DMS153 treated with DMSO at 0.1 percent for 48 hours (cell line): ENCODE measurements around the gene ARHGEF7.

Source experiments
- DNase-seq: peaks from one replicate; lab custom pipeline; 2025; ENCODE audit not compliant: unreplicated experiment; lab: John Stamatoyannopoulos, UW

The ARHGEF7 gene

DNA sequence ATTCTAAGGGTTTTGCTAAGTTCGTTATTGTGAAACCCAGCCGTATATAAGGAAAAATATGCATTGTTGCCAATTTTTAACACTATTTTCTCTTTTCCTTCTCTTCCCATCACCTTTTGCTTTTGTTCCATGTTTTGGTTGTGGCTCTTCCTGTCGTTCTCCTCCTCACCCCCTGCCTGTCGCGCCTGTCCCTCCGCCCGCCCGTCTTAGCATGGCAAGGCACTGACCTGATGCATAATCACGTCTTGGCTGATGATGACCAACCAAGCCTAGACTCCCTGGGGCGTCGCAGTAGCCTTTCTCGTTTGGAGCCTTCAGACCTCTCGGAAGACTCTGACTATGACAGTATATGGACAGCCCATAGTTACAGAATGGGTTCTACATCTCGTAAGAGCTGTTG is 176.8 kb downstream of the ARHGEF7 start:
- no peak for DNase-seq

DNA sequence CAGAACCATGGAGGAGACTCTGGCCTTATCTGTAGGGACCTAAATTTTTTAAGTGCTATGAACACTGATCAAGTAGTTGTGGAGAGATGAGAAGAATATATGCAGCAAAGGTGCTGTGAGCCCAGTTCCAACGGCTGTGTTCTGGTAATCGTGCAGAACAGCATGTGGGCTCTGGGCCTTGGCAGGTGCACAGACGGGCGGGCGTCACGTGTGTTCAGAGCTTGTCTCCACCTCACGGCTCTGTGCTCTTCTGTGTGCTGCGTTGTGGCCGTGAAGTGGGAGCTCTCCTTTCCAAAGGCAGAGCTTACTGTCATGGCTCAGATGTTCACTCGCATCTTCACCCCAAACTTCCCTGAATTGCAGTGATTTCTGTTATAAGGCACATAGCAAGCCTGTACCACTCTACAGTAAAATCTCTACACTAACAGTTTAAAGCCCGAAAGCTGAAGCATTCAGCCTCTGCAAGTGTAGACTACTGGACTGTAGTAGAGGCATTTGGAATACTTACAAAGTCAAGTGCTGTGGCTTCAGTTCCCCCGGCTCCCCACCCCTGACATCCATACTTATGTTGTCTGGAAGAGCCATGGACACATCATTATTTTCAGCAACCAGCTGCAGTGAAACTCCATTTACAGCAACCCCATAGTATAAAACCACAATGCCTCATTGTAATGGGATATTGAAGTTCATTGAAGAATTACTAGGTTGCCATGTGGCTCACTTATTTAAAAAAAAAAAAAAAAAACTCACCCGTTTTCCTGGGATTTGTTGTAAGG is 177.8 kb downstream of the ARHGEF7 start:
- no peak for DNase-seq

DNA sequence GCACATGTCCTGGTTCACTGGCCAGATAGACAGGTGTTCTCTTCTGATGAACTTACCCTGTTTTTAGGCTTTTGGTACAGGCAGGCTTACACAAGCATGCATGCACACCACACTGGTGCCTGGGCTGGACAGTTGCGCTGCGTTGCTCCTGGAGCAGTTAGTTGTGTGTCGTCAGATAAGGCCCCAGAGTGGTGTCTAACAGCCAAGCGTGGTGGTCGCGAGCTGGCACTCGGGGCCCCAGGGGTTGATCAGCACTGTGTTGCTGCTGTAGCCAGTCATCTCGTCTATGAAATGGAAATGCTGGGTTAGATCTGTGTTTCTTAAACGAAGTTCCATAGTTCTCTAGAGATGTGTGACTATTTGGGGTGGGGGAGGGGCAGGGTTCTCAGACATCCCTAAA is 180.8 kb downstream of the ARHGEF7 start:
- no peak for DNase-seq

DNA sequence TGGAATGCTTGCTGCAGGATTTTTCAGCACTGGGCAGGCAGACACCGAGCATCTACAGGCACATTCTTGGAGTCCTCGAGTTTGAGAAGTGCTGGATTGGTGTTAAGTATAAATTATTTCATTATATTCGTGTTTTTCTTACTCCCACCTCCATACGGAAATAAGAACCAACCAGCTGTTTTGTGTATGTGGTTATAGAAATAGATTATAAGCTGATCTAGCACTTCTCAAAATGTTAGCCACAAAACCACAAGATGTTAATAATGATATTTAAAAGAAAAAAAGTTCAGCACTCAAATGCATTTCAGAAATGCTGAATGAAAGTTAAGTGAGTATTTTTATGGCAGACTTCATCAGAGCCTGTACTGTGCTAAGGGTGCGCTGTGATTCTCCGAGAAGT is 181.3 kb downstream of the ARHGEF7 start:
- DNase-seq: no peak

DNA sequence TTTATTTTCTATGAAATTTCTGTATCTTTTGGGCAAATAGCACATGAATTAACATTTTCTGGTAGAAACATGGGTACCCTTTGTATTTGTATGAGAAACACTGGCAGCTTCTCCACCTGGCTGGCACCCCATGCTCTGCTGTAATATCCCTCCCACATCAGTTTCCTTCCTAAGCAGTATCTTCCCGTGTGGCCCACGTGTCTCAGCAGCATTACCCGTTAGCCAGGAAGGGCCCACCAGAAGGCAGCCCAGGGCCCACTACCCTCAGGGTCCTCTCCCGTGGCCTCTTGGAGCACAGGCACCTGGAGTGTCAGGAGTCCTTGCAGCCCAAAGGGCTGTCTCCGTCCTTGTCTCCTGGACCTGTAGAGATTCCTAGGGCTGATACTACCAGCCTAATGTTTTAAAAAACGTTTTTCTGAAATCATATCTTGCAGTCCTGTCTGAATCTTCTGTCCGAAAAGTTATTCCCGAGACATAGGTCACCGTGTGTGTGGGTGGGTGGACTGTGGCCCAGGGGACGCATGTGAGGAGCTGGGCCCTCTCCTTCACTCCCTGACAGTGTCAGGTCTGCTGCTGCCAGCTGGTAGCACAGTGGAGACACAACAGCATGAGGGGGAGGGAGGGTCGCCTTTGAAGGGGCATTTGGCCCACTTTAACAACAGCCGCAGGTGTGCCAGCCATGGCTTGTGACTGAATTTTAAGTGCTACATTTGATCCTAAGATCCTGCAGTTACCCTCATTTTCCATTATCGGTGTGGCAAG is 183.3 kb downstream of the ARHGEF7 start:
- DNase-seq: no peak

DNA sequence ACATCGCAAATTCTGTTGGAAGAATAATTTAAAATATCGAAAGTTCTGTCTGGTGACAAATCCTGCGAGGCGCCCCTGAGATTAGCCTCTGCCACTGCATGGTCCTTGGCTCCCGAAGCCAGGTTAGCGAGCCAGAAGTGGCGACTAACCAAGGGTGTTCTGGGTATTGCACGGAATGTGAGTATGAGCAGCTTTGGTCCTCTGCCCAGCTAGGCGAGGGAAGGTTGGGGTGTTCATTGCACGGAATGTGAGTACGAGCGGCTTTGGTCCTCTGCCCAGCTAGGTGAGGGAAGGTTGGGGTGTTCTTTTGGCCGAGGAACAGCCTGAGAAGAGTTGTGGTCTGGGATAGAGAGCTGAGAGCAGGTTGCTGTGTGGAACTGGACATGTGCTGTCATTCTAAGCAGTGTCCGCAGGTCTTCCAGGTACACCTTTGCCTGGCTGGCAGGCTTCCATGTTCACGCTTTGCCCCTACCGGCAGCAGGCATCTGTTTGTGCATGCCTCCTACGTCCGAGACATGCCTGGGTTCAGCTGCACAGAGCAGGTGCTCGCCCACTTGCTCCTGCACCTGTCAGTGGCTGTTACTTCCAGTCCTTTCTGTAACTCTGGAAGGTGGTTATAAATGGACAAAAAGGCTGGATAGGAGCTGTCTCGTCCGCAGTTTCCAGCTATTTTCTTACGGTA is 187.1 kb downstream of the ARHGEF7 start:
- no peak for DNase-seq

DNA sequence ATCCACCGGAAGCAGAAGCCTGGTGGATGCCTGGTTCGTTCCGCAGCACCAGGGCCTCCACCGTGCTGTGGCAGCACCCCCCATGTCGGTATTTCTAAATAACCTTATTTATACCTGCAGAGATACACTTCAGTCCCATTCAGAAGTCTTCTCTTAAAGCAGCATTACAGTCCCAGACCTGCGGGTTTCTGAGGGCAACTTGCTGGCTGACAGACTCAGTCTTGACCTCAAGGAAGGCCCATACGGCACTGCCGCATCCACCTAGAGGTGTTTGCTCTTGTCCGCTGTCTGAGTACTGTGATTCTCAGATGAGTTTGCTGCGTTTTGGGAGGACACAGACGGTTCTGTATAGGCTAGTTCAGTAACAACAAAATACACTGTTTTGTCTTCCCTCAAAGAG is 188.4 kb downstream of the ARHGEF7 start:
- no peak for DNase-seq

DNA sequence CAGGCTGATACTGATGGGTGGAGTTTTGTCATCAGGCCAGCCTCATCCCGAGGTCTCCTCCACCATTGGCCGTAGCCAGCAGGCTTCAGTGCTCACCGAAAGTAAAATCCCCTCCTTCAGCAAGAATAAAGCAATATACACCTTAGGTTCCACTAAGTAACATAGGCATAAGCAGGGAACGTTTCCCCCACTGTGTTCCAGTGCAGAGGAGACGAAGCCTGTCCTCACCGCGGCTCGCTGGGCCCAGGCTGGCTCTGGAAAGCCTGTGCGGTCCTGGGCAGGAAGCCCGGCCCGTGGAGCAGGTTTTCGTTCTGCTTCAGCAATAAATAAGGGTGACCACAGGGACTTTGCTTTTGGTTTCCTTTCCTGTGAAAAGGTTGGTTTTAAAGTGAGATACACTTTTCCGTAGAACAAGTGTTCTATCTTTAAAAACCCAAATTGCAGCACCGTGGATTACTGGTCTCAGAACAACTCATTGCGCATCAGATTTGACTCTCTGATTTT is 189.0 kb downstream of the ARHGEF7 start:
- DNase-seq: no peak

DNA sequence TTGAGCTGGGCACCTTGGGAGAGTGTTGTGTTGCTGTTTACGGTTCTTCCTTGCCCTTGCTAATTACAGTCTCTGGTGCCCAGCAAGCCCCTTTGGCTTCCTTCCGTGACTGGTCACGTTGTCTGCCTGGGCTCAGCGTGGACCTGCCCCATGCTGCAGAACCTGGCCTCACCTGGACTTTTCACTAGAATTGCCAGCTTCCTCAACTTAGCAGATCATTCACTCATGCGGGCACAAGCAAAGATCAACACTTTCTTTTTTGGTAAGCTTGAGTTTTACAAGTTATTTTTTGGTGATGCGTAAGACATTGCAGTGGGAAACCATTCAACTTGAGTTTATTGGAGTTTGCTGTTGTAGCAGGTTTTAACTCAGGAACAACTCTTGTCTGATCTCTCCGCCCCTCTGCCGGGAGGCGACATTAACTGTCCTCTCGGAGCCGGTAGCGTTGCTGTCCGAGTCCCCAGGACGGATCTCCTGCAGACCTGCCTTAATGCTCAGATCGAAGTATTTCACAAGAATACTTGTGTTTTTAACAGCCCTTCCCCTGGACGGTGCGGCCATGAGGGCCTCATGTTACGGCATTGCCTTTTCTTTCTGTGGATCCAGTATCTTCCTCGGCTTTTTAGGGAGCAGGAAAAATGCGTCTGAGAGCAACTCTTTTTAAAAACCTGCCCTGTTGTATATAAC is 189.6 kb downstream of the ARHGEF7 start:
- DNase-seq: no peak

DNA sequence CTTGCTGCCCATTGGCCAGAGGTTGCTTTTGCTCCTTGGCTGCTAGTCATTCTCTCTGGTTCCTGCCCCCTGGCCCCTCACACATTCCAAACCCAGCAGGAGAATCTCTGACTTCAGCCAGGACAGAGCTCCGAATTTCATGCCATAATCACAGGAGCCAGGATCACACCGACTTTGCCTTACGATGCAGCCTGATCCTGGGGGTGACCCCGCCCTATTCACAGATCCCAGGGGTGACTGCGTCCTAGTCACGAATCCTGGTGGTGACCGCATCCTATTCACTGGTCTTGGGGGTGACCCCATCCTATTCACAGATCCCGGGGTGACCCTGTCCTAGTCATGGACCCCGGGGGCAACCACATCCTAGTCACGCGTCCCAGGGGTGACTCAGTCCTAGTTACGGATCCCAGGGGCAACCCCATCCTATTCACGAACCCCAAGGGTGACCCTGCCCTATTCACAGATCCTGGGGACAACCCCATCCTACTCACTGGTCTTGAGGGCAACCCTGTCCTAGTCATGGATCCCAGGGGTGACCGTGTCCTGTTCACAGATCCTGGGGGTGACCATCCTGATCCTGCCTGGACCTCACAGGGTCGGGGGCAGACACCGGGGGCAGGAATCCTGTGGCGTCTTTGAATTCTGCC is 198.0 kb downstream of the ARHGEF7 start:
- no peak for DNase-seq

DNA sequence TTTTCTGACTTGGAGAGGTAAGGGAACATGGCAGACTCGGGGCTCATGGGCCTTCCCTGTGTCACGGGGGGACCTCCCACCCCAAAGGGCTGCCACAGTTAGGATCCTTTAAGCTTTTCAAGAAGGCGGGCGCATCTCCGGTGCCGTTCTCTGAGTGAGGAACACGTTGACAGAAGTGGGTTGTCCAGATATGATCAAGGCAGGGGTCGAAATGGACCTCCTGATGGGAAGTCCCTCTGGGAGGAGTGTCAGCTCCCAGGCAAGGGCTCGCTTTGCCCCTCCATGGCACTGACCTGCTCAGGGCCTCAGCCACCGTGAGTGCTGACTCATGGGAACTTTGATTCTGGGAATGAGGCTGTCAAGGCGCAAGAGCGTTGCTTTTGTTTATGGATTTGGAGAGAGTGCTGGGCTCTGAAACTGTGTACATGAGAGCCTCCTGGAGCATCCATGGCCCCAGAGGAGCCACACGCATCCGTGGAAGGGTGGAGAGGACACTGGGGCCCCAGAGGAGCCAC is 198.9 kb downstream of the ARHGEF7 start:
- no peak for DNase-seq

DNA sequence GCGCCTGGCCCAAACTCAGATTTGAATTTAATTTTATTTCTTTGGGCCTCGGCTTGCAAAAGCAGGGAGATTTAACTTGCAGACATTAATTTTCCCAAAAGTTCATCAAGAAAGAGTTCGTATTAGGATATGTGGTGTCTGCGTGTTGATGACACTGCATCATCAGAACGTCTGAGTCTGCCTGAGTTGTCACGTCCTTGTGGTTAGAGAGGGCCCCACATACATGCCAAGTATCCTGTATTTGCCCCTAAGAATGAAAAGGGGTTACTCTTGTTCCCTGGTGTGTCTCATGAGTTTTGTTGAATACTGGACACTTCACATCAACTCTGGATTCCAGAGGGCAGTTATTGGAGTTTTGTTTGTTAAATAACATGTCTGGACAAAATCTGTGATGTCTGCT is 199.7 kb downstream of the ARHGEF7 start:
- DNase-seq: no peak

DNA sequence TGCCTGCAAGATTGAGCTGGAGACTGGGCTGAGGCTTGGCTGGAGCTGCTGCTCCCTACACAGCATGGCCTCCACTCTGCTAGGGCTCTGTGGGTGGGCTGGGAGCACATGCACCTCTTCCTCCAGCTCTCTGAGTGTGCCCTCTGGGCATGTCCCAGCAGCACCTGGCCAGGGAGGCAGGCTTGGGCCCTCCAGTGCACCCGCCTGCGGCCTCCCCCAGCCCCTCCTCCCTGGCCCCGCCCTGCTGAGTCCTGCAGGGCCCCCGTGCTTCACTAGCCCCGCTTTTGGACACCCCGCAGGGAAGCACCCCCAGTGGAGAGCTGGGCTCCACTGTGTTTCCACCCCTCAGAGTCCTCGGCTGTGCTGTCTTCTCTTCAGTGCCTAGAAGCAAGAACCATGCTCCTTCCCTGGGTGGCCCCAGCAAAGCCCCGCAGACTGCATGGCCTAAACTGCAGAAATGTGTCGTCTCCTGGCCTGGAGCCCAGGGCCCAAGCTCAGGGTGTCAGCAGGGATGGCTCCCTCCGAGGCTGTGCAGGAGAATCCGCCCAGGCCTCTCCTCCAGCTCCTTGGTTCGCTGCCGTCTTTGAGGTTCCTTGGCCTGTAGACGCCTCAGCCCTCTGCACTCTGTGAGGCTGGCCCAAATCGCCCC is 200.4 kb downstream of the ARHGEF7 start:
- no peak for DNase-seq

DNA sequence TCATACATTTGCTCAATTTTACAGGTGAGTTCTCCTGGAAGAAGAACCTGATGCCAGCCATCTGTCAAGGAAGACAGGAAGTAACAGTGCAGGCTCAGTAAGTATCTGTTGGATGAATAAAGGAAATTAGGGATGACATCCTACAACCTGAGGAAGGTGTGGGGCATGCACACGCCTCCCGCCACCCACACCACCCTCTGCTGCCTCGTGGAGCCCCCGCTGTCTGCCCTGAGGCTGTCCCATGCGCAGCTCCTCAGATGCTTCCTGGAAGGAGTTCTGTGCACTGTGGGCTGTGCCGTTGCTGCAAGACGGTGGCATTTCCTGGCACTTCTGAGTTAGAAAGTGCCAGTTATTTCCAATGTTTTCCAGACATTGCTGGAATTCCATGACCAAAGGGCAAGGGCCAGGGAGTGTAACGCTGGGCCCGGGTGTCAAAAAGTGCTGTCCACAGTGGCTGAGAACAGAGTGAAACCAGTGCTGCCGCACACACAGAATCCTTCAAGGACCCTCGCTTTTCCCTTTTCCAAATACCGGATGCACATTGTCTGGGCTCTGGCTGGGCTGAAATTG is 201.1 kb downstream of the ARHGEF7 start:
- DNase-seq: no peak

DNA sequence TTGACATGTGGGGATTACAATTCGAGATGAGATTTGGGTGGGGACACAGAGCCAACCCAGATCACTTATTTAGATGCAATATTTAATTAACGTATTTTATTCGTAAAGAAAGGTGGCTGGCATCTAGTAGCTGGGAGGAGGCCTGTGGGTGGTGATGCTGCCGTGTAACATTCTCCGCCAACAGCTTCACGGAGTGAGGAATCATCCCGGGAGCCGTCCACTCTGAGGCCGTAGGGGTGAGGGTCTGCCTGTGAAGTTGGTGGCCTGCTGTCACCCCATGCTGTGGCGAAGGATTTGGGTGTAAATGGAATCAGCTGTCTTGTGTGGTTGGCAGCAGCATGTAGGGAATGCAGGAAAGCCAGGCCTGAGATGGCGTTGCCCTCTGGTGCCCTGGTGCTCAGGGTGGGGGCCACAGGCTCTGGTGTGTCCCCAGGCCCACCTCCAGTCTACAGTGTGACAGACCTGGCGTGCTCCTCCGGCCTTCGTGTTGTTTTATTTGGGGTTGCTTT is 202.0 kb downstream of the ARHGEF7 start:
- DNase-seq: no peak

DNA sequence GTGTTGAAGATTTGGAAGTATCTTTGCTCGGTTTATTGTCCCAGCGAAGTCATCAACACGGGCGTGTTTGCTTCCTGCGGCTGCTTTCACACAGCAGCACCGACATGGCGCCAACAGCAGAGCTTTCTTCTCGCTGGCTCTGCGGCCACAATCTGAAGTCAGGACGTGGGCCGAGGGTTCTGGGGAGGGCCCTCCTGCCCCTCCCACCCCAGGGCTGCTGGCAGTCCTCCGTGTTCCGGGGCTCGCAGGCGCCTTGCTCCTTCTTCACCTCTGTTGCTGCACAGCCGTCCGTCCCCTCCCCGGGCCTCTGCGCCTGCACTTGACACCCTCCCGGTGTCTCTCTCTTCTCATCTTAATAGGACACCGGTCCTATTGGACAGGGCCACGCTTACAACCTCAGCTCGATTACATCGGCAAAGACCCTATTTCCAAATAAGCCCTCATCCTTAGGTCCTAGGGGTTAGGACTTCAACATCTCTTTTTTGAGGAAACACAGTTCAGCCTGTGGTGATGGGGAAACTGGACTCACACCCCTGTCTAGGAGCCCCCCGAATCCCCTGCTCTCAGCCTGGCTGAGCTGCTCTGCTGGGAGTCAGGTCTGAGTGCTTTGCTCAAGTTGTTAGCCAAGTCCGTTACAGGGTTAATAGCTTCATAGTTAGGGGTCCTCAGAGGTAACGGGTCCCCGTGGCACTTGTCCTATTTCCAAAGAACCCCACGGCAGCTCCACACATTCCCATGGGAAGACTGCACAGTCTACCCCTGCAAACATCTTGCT is 202.6 kb downstream of the ARHGEF7 start:
- DNase-seq: no peak

DNA sequence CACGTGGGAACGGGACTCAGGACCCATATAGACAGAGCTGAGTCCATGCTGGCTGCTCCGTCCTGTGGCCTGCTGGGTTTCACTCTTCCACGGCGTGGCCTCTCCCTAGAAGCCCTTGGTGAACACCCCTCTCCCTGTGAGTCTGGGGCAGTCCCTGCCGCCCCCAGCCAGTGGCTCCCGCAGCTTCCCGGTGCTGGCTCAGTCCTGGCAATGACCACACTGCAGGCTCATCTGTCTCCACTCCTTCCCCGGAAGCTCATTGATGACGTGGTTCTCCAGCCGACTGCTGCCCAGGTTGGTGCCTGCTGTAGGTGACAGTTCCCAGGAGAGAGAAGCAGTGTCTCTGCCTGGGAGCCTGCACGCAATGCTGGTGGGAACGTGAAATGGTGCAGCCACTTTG is 203.3 kb downstream of the ARHGEF7 start:
- no peak for DNase-seq

DNA sequence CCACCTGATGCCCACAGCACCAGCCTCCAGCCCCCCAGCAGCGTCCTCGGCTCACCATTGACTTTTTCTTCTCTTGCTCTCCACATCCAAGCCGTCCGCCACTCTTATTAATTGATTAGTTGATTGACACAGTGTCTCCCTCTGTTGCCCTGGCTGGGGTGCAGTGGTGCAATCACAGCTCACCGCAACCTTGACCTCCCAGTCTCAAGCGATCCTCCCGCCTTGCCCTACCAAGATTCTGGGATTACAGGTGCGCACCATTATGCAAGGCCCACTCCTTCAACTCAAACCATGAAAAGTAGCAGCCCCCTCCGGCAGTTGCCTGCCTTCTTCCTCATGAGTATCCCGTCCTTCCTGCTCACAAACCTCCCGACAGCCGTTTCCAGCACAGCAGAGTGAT is 204.4 kb downstream of the ARHGEF7 start:
- DNase-seq: no peak
